ENCODE results near the gene GLIS1.

- TF ChIP-seq CTCF (conservative IDR thresholded peaks at IDR 0.05; ENCODE audit: low read length) (no peak), EZH2phosphoT487 (IDR thresholded peaks at IDR 0.05; ENCODE audit: borderline replicate concordance) (no peak)
Measured at GRCh38 chr1:53643881-53644390, 95.0 kb downstream of the GLIS1 start.
